A549 (cell line): Measurements from ENCODE around the gene AQP6. TPM values are rescaled to one million over a fixed set of nuclear protein-coding genes. Genes with fewer than 3 reads are reported as not detected.
A peak's percentile ranks its signal among the peaks of the same experiment; 100 is the strongest.

Experiments used
- ATAC-seq, 2 experiments: fragments of 200-7000 bp in 1 of 2; fragments of >200 bp in 1 of 2; cut with Nextera tagmentation in 1 of 2; cut with Tn5 transposase in 1 of 2; 3 replicates each; pipeline versions ENCODE4 v1.8.0 to v1.9.1; 2018 to 2020; ENCODE audit warnings: mild to moderate bottlenecking in 1 of 2, moderate library complexity in 1 of 2
- CTCF ChIA-PET: fragments of 300-600 bp; sonication (Branson Sonifier 250); formaldehyde crosslinking; extraction: SDS; loops from one replicate; lab custom pipeline; 2021; ENCODE audit warnings: antibody characterized with exemption, inconsistent platforms; lab: Yijun Ruan, JAX
- POLR2A ChIA-PET: fragments of 350-600 bp; formaldehyde crosslinking; extraction: SDS; loops from one replicate; lab custom pipeline; 2021; ENCODE audit warnings: antibody characterized with exemption, inconsistent platforms; lab: Yijun Ruan, JAX
- DNase-seq, 2 experiments: peaks; one replicate each; pipeline versions ENCODE4 v3.0.0 to v3.0.0-alpha.2; 2011 to 2016; ENCODE audit warnings: low read depth in 1 of 2, low spot score in 1 of 2
- FAIRE-seq: peaks from 2 replicates; lab custom pipeline; 2011; peaks lifted over from hg19 to GRCh38; lab: Jason Lieb, UNC
- H3K27ac ChIP-seq, 2 experiments: fragments of >200 bp; sonication (Bioruptor Twin); formaldehyde crosslinking; 3 replicates each; pipeline ENCODE4 v1.5.1; 2016 to 2017
- H3K4me1 ChIP-seq: fragments of >200 bp; sonication (Bioruptor Twin); formaldehyde crosslinking; 3 replicates; pipeline ENCODE4 v1.6.1; 2016
- H3K4me2 ChIP-seq: fragments of >200 bp; sonication (Bioruptor Twin); formaldehyde crosslinking; 3 replicates; pipeline ENCODE4 v1.6.1; 2016
- H3K4me3 ChIP-seq: fragments of >200 bp; sonication (Bioruptor Twin); formaldehyde crosslinking; 3 replicates; pipeline ENCODE4 v1.5.1; 2016
- H3K9me3 ChIP-seq: fragments of >200 bp; sonication (Bioruptor Twin); formaldehyde crosslinking; 3 replicates; pipeline ENCODE4 v1.6.1; 2016
- BCL3 ChIP-seq: fragments of >200 bp; sonication (Bioruptor Twin); formaldehyde crosslinking; IDR thresholded peaks from 3 replicates; pipeline ENCODE4 v1.6.1; 2016
- CBX2 ChIP-seq: fragments of 200-600 bp; sonication (generic); IDR thresholded peaks from 2 replicates; pipeline ENCODE4 v1.6.1; 2016; ENCODE audit warnings: low read depth, mild to moderate bottlenecking, borderline replicate concordance
- CBX8 ChIP-seq: fragments of 200-600 bp; sonication (generic); IDR thresholded peaks from 2 replicates; pipeline ENCODE4 v1.6.1; 2016
- CEBPB ChIP-seq, 2 experiments: fragments of >200 bp in 1 of 2; sonication (Bioruptor Twin) in 1 of 2; formaldehyde crosslinking in 1 of 2; IDR thresholded peaks; 2 replicates each; pipeline ENCODE4 v1.6.1; 2012 to 2016
- EHF ChIP-seq: fragments of 250-450 bp; sonication (Bioruptor Pico); IDR thresholded peaks from 2 replicates; pipeline ENCODE4 v1.5.0; 2020; ENCODE audit warnings: mild to moderate bottlenecking
- EHMT2 ChIP-seq: fragments of 200-600 bp; sonication (generic); IDR thresholded peaks from 2 replicates; pipeline ENCODE4 v1.6.1; 2016; ENCODE audit warnings: antibody characterized with exemption, low read depth, mild to moderate bottlenecking, moderate library complexity
- ELK1 ChIP-seq: fragments of 150-350 bp; IDR thresholded peaks from 2 replicates; pipeline ENCODE4 v1.6.1; 2014; ENCODE audit warnings: low read depth, mild to moderate bottlenecking, low read length
- EP300 ChIP-seq, 2 experiments: fragments of >200 bp; sonication (Bioruptor Twin); formaldehyde crosslinking; IDR thresholded peaks; 2 replicates in 1 of 2; 3 replicates in 1 of 2; pipeline ENCODE4 v1.6.1; 2016 to 2017
- HES2 ChIP-seq: fragments of >200 bp; sonication (Bioruptor Twin); formaldehyde crosslinking; IDR thresholded peaks from 2 replicates; pipeline ENCODE4 v1.6.1; 2016
- HMGXB4 ChIP-seq: fragments of 250-450 bp; sonication (Bioruptor Pico); IDR thresholded peaks from 2 replicates; pipeline ENCODE4 v1.5.0; 2021; ENCODE audit warnings: mild to moderate bottlenecking, moderate library complexity, borderline replicate concordance
- HOXA7 ChIP-seq: fragments of 250-450 bp; sonication (Bioruptor Pico); IDR thresholded peaks from 2 replicates; pipeline ENCODE4 v1.5.0; 2020; ENCODE audit warnings: mild to moderate bottlenecking, moderate library complexity
- JUN ChIP-seq, 2 experiments: fragments of >200 bp; sonication (Bioruptor Twin); formaldehyde crosslinking; IDR thresholded peaks; 2 replicates in 1 of 2; 3 replicates in 1 of 2; pipeline ENCODE4 v1.6.1; 2016 to 2017
- MAX ChIP-seq: IDR thresholded peaks from 2 replicates; pipeline ENCODE4 v1.6.1; 2012
- MAZ ChIP-seq: fragments of 150-350 bp; IDR thresholded peaks from 2 replicates; pipeline ENCODE4 v1.6.1; 2014; ENCODE audit warnings: antibody characterized with exemption, low read depth, low read length, borderline replicate concordance
- NFE2L2 ChIP-seq: fragments of 150-350 bp; conservative IDR thresholded peaks from 2 replicates; pipeline ENCODE4 v1.6.1; 2014; ENCODE audit warnings: low read length
- NPAS2 ChIP-seq: fragments of 250-450 bp; sonication (Bioruptor Pico); IDR thresholded peaks from 2 replicates; pipeline ENCODE4 v1.8.0; 2022; ENCODE audit warnings: mild to moderate bottlenecking, moderate library complexity, borderline replicate concordance
- PHF8 ChIP-seq: fragments of 200-600 bp; sonication (generic); IDR thresholded peaks from 2 replicates; pipeline ENCODE4 v1.6.1; 2016; ENCODE audit warnings: low read depth, mild to moderate bottlenecking, antibody characterized with exemption, moderate library complexity, borderline replicate concordance
- RAD21 ChIP-seq, 2 experiments: fragments of >200 bp in 1 of 2; sonication (Bioruptor Twin) in 1 of 2; formaldehyde crosslinking in 1 of 2; IDR thresholded peaks in 1 of 2; conservative IDR thresholded peaks in 1 of 2; 2 replicates in 1 of 2; 3 replicates in 1 of 2; pipeline ENCODE4 v1.6.1; 2012 to 2018; ENCODE audit warnings: inconsistent platforms in 1 of 2
- RCOR1 ChIP-seq: fragments of 150-350 bp; IDR thresholded peaks from 2 replicates; pipeline ENCODE4 v1.6.1; 2014; ENCODE audit warnings: antibody characterized with exemption, low read length, low read depth
- REST ChIP-seq: fragments of 200-600 bp; sonication (generic); IDR thresholded peaks from 2 replicates; pipeline ENCODE4 v1.6.1; 2016; ENCODE audit warnings: antibody characterized with exemption, mild to moderate bottlenecking, moderate library complexity
- RFX5 ChIP-seq: fragments of 450-650 bp; IDR thresholded peaks from 2 replicates; pipeline ENCODE4 v1.7.1; 2014; ENCODE audit warnings: antibody characterized with exemption, mild to moderate bottlenecking, moderate library complexity
- RNF2 ChIP-seq: fragments of 200-600 bp; sonication (generic); IDR thresholded peaks from 2 replicates; pipeline ENCODE4 v1.6.1; 2016; ENCODE audit warnings: low read depth, mild to moderate bottlenecking, antibody characterized with exemption, moderate library complexity, borderline replicate concordance
- SMC3 ChIP-seq: fragments of >200 bp; sonication (Bioruptor Twin); formaldehyde crosslinking; IDR thresholded peaks from 3 replicates; pipeline ENCODE4 v1.6.1; 2018; ENCODE audit warnings: inconsistent platforms
- ZC3H11A ChIP-seq: fragments of 450-650 bp; IDR thresholded peaks from 2 replicates; pipeline ENCODE4 v1.6.1; 2014; ENCODE audit warnings: antibody characterized with exemption, mild to moderate bottlenecking
- ZFP36 ChIP-seq: fragments of 450-650 bp; IDR thresholded peaks from 2 replicates; pipeline ENCODE4 v1.6.1; 2014; ENCODE audit warnings: borderline replicate concordance; ENCODE audit not compliant: partially characterized antibody
- ZNF302 ChIP-seq: fragments of 250-450 bp; sonication (Bioruptor Pico); IDR thresholded peaks from 2 replicates; pipeline ENCODE4 v1.9.0; 2021; ENCODE audit warnings: inconsistent platforms, mild to moderate bottlenecking, moderate library complexity
- ZSCAN20 ChIP-seq: fragments of 250-450 bp; sonication (Bioruptor Pico); IDR thresholded peaks from 2 replicates; pipeline ENCODE4 v1.8.0; 2022; ENCODE audit warnings: mild to moderate bottlenecking, moderate library complexity
- WGBS: methylation state at CpG from one replicate; pipeline ENCODE4 v1.1.6; 2017; ENCODE audit errors: missing lambda C conversion rate; 5-methylcytosine and 5-hydroxymethylcytosine counted together
- polyA plus RNA-seq, 4 experiments: library from polyadenylated mRNA; depleted of rRNA in 3 of 4; stranded (reverse); fragments of >200 nt; fragmentation: RNase III in 1 of 4; extraction: RNeasy Plus Mini Kit Qiagen cat#74134 plus additional on column Dnase treatment in 1 of 4; gene quantifications; 2 replicates in 3 of 4; 3 replicates in 1 of 4; pipeline ENCODE4 v1.2.3, GENCODE V29; 2011 to 2017

AQP6 gene
- polyA plus RNA-seq, 2 of the 4 experiments (the other 2 are of a cell fraction), result 0.05 TPM; not detected in 1

GRCh38 chr12:50022903-50023302 lies 50.2 kb downstream of the AQP6 start:
- CTCF ChIA-PET, result interaction anchor here (1.0 to 3.0 kb wide), 3 partner anchors 16 to 47 kb away, joined by 3 to 14 read pairs (median 10); no protein-coding TSS in a partner anchor
- H3K4me3 ChIP-seq, result no peak overlapping the region
- no peak for FAIRE-seq

GRCh38 chr12:50024227-50024626 lies 51.5 kb downstream of the AQP6 start:
- ChIA-PET CTCF (interaction anchor here (0.5 to 2.8 kb wide), 4 partner anchors 15 to 281 kb away, joined by 3 to 16 read pairs (median 8); no protein-coding TSS in a partner anchor), POLR2A (no interaction called here)
- ATAC-seq (no peak), FAIRE-seq (no peak), DNase-seq (no peak)
- Histone ChIP-seq H3K4me1 (peaks cover 11% of the 10 kb centered on the region; the same call in 2 of the 3 replicates), H3K9me3 (no peaks in the 10 kb centered on the region), H3K4me3 (peak overlapping the region; percentile 83), H3K4me2 (peak overlapping the region; percentile 71), H3K27ac (peak overlapping the region; percentile 82 to 91; a peak in 5 of 6 replicates)
- no peak for TF ChIP-seq PHF8
- no peak for TF ChIP-seq CBX8
- no peak for TF ChIP-seq REST
- TF ChIP-seq ZSCAN20 (CRISPR knock-in tag), result no peak
- TF ChIP-seq RNF2, result no peak
- no peak for TF ChIP-seq NFE2L2
- TF ChIP-seq BCL3, result no peak
- TF ChIP-seq ZC3H11A, result no peak
- no peak for TF ChIP-seq HES2
- TF ChIP-seq JUN (IDR thresholded peaks at IDR 0.05), result no peak
- TF ChIP-seq HOXA7, result no peak
- TF ChIP-seq RFX5, result no peak
- no peak for TF ChIP-seq ZNF302 (CRISPR knock-in tag)
- no peak for TF ChIP-seq CEBPB (IDR thresholded peaks at IDR 0.05)
- TF ChIP-seq MAX, result no peak
- WGBS, result 75% methylated on average over 8 of the region's 8 CpGs

More at GRCh38 chr12:50022903-50023302, 50.2 kb downstream of the AQP6 start:
- ATAC-seq (no peak), DNase-seq (no peak)
- TF ChIP-seq EHMT2 (no peak), NPAS2 (no peak), HMGXB4 (CRISPR knock-in tag) (no peak), CBX2 (no peak), EP300 (IDR thresholded peaks at IDR 0.05) (no peak), EHF (CRISPR knock-in tag) (no peak), ZFP36 (no peak), RNF2 (no peak), MAZ (no peak), RCOR1 (no peak), SMC3 (no peak), ELK1 (no peak), PHF8 (no peak), RAD21 (conservative IDR thresholded peaks at IDR 0.05 in 1 of 2, IDR thresholded peaks at IDR 0.05 in 1 of 2) (no peak), HES2 (no peak)
- WGBS, result 98% methylated on average over 1 of the region's 1 CpG
- Histone ChIP-seq H3K27ac (no peak overlapping the region), H3K9me3 (no peaks in the 10 kb centered on the region), H3K4me1 (peaks cover 15% of the 10 kb centered on the region; the same call in 2 of the 3 replicates), H3K4me2 (peak overlapping the region; percentile 71; the same call in 1 of the 3 replicates)
- POLR2A ChIA-PET, result no interaction called here
